NB4 (cell line): ENCODE measurements around the gene LMTK2.

ENCODE experiments used
- MYC ChIP-seq: IDR thresholded peaks from 2 replicates; pipeline ENCODE4 v1.6.1; 2011; ENCODE audit warnings: low read depth, low read length
- POLR2A ChIP-seq: IDR thresholded peaks from 2 replicates; pipeline ENCODE4 v1.6.1; 2011; ENCODE audit warnings: mild to moderate bottlenecking; ENCODE audit not compliant: insufficient read length; ENCODE audit errors: extremely low read depth
- TF ChIP-seq, protein P1 (sequence below): IDR thresholded peaks from one replicate; pipeline ENCODE4 v1.5.1; 2012; ENCODE audit warnings: low read depth, low read length

DNA sequence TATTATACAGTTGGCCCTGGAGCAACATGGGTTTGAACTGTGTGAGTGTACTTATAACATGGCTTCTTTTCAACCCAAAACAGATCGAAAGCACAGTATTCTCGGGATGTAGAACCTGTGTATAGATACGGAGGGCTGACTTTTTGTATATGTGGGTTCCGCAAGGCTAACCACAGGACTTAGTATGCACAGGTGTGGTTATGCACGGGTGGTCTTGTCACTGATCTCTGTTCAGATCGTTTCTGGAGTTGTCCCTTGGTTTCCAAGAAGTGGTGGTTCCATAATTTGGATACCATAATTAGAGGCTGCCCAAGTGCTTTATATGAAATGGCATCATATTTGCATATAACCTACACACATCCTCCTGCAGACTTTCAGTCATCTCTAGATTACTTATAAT, 93.7 kb downstream of the LMTK2 start:
- TF ChIP-seq, protein P1, sequence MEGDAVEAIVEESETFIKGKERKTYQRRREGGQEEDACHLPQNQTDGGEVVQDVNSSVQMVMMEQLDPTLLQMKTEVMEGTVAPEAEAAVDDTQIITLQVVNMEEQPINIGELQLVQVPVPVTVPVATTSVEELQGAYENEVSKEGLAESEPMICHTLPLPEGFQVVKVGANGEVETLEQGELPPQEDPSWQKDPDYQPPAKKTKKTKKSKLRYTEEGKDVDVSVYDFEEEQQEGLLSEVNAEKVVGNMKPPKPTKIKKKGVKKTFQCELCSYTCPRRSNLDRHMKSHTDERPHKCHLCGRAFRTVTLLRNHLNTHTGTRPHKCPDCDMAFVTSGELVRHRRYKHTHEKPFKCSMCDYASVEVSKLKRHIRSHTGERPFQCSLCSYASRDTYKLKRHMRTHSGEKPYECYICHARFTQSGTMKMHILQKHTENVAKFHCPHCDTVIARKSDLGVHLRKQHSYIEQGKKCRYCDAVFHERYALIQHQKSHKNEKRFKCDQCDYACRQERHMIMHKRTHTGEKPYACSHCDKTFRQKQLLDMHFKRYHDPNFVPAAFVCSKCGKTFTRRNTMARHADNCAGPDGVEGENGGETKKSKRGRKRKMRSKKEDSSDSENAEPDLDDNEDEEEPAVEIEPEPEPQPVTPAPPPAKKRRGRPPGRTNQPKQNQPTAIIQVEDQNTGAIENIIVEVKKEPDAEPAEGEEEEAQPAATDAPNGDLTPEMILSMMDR, result no peak
- TF ChIP-seq POLR2A, result no peak
- no peak for TF ChIP-seq MYC
